Neutrophil (primary cell): ENCODE measurements around the gene ZNF346.
A peak's percentile ranks its signal among the peaks of the same experiment; 100 is the strongest.

Experiments used
- H3K27ac ChIP-seq: fragments of 200-600 bp; sonication (generic); 2 replicates; pipeline ENCODE4 v1.5.1; 2016; ENCODE audit warnings: mild to moderate bottlenecking, moderate library complexity
- H3K27me3 ChIP-seq: fragments of 200-600 bp; sonication (generic); 2 replicates; pipeline ENCODE4 v1.6.0; 2016; ENCODE audit warnings: mild to moderate bottlenecking
- H3K36me3 ChIP-seq: fragments of 200-600 bp; sonication (generic); 2 replicates; pipeline ENCODE4 v1.5.1; 2017
- H3K4me1 ChIP-seq, 2 experiments: fragments of 200-600 bp in 1 of 2; sonication (generic) in 1 of 2; 1 replicate in 1 of 2; 2 replicates in 1 of 2; pipeline versions ENCODE4 v1.5.1 to v1.6.1; 2013 to 2016; ENCODE audit warnings: low read depth in 1 of 2, low read length in 1 of 2, mild to moderate bottlenecking in 1 of 2, moderate library complexity in 1 of 2; ENCODE audit not compliant: control insufficient read depth in 1 of 2, insufficient read depth in 1 of 2
- H3K4me3 ChIP-seq, 2 experiments: fragments of 200-600 bp in 1 of 2; sonication (generic) in 1 of 2; 1 replicate in 1 of 2; 2 replicates in 1 of 2; pipeline ENCODE4 v1.5.1; 2013 to 2016; ENCODE audit warnings: low read depth in 1 of 2, low read length in 1 of 2, mild to moderate bottlenecking in 1 of 2, moderate library complexity in 1 of 2
- H3K9me3 ChIP-seq: fragments of 200-600 bp; sonication (generic); 2 replicates; pipeline ENCODE4 v1.5.1; 2016
- TF ChIP-seq, protein P1 (sequence below): fragments of 200-600 bp; sonication (generic); IDR thresholded peaks from 2 replicates; pipeline ENCODE4 v1.5.1; 2016; ENCODE audit warnings: antibody characterized with exemption

The ZNF346 gene

DNA sequence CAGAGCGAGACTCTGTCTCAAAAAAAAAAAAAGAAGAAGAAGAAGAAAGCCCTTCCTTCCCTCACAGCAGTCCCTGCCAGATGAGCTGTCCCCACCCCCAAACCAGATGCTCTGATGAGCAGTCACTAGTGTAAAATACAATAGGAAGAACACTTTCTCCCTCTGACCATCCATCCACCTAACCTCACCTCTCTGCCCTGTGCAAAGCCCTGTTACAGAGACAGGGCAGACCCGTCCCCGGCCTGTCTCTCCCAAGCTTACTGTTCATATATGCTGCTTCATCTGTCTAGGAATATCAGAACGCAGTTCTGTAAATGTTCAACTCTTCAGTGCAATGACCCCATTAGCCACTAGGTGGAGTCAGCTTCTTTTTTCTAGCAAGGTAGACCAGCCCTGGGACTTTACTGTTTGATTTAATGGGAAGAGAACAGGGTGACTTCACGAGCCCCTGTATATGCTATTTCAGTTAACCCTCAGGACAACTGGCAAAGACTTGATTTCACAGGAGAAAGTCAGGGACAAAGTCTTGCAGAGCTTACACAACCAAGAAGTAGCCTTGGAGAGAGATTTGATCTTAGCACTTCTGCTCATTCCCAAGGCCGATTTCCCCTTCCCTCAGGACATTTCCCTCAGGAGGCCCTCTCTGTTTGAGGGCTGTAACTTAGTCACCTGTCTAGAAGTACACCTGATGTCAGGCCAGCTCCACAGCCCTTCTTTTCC, 49.3 kb downstream of the ZNF346 start:
- Histone ChIP-seq H3K4me1 (no peaks in the 10 kb centered on the region), H3K36me3 (peaks cover 20% of the 10 kb centered on the region), H3K9me3 (no peaks in the 10 kb centered on the region), H3K27me3 (no peaks in the 10 kb centered on the region), H3K4me3 (no peak overlapping the region), H3K27ac (no peak overlapping the region)
- TF ChIP-seq, protein P1, sequence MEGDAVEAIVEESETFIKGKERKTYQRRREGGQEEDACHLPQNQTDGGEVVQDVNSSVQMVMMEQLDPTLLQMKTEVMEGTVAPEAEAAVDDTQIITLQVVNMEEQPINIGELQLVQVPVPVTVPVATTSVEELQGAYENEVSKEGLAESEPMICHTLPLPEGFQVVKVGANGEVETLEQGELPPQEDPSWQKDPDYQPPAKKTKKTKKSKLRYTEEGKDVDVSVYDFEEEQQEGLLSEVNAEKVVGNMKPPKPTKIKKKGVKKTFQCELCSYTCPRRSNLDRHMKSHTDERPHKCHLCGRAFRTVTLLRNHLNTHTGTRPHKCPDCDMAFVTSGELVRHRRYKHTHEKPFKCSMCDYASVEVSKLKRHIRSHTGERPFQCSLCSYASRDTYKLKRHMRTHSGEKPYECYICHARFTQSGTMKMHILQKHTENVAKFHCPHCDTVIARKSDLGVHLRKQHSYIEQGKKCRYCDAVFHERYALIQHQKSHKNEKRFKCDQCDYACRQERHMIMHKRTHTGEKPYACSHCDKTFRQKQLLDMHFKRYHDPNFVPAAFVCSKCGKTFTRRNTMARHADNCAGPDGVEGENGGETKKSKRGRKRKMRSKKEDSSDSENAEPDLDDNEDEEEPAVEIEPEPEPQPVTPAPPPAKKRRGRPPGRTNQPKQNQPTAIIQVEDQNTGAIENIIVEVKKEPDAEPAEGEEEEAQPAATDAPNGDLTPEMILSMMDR = peak; percentile 83

DNA sequence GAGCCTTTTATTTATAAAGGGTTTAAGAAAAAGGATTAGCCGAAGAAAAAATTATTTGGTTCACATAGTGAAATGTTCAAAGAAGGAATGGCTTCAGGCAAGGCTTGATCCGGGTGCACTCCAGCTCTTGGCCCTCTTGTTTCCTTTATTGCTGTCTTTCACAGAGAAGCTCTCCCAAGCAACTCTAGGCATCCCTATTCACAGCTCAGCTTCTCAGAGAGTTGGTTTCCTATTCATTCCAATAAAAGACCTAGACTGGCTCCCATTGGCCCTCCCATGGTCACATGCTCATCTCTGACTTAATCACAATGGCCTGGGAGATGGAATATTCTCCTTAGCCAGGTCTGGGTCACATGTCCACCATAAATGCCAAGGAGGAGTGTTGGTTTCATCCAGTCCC, 54.8 kb downstream of the ZNF346 start:
- Histone ChIP-seq H3K36me3 (peaks cover 8% of the 10 kb centered on the region), H3K4me3 (no peak overlapping the region), H3K9me3 (no peaks in the 10 kb centered on the region), H3K27me3 (peaks cover under 1% of the 10 kb centered on the region), H3K4me1 (no peaks in the 10 kb centered on the region), H3K27ac (no peak overlapping the region)
- TF ChIP-seq, protein P1 = no peak

DNA sequence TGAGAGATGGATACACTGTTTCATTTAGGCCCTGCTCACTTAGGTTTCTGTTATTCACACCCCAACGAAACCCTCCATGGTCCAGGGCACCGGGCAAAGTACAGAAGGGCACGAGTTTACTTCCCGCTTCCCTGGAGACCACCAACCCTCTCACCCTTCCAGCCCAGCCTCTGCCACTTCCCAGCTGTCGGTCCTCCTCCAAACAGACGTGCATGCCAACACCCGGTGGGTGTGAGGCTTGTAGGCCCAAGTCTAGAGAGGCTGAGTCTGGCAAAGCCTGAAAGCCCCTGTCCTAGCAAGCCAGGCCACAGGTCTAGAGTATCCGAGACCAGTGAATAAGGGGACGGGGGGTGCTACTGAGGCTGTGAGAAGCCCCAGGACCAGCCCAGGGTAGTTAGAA, 57.1 kb downstream of the ZNF346 start:
- H3K9me3 ChIP-seq = no peaks in the 10 kb centered on the region
- TF ChIP-seq, protein P1 = no peak

DNA sequence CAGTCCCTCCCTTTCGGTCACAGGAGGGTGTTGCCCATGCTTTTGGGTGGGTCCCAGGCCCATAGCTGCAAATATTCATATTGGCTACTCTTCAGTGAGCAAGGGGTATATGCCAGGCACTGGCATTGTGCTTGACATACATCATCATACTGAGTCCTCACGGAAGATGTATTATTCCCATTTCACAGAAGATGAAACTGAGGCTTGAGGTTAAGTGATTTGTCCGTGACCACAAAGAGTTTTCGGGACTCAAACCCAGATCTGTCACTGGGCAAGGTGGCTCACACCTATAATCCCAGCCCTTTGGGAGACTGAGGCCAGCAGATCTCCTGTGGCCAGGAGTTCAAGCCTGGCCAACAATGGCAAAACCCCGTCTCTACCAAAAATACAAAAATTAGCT, 57.8 kb downstream of the ZNF346 start:
- Histone ChIP-seq H3K4me1 (no peaks in the 10 kb centered on the region), H3K9me3 (no peaks in the 10 kb centered on the region), H3K27me3 (peaks cover 26% of the 10 kb centered on the region), H3K36me3 (peaks cover 8% of the 10 kb centered on the region), H3K4me3 (no peak overlapping the region), H3K27ac (no peak overlapping the region)
- TF ChIP-seq, protein P1 = no peak

More for the DNA sequence above, 57.1 kb downstream of the ZNF346 start:
- H3K4me1 ChIP-seq = no peaks in the 10 kb centered on the region
- peaks cover 8% of the 10 kb centered on the region for H3K36me3 ChIP-seq
- H3K27ac ChIP-seq = no peak overlapping the region
- peaks cover 19% of the 10 kb centered on the region for H3K27me3 ChIP-seq
- H3K4me3 ChIP-seq = no peak overlapping the region

DNA sequence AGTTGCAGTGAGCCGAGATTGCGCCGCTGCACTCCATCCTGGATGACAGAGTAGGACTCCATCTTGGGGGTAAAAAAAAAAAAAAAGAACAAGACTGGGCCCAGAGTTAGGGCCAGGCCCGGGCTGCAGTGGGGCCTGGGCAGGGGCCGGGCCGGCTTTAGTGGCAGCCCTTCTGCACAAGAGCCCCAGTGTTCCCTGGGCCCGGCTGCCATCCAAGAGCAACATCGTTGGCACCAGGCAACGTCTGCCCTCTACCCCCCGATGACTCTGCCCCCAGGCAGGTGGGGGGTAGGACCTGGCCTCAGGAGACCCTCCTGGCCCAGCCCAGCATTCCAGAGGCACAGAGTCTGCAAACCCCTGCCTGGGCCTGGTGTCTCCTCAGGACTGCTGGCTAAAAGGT, 59.4 kb downstream of the ZNF346 start:
- H3K27ac ChIP-seq = no peak overlapping the region
- TF ChIP-seq, protein P1 = no peak

More for the DNA sequence above, 59.4 kb downstream of the ZNF346 start:
- H3K36me3 ChIP-seq = no peaks in the 10 kb centered on the region
- H3K4me3 ChIP-seq = no peak overlapping the region
- no peaks in the 10 kb centered on the region for H3K9me3 ChIP-seq
- H3K27me3 ChIP-seq = peaks cover 42% of the 10 kb centered on the region
- peaks cover under 1 to 2% of the 10 kb centered on the region in 2 experiments for H3K4me1 ChIP-seq
